ENCODE data around the gene IMMP2L.
A peak's percentile ranks its signal among the peaks of the same experiment; 100 is the strongest.
"Not testable (repeated sequence)": the region's sequence is repeated elsewhere in the genome, so short reads cannot be mapped to it uniquely, and the experiment has no call there.

Gene IMMP2L

GRCh38 chr7:111256391-111256790 is 305.9 kb downstream of the IMMP2L start:
- DNase-seq: no peak

GRCh38 chr7:111255576-111255975 is 306.7 kb downstream of the IMMP2L start:
- DNase-seq: no peak

- DNase-seq: not testable (repeated sequence)
These were observed 310.9 kb downstream of the IMMP2L start for GRCh38 chr7:111251365-111251764.

GRCh38 chr7:111249807-111250206 is 312.5 kb downstream of the IMMP2L start:
- not testable (repeated sequence) for DNase-seq

GRCh38 chr7:111242141-111242755 is 320.0 kb downstream of the IMMP2L start:
- DNase-seq: no peak

GRCh38 chr7:111240371-111240770 is 321.9 kb downstream of the IMMP2L start:
- DNase-seq: no peak

GRCh38 chr7:111239437-111239836 is 322.9 kb downstream of the IMMP2L start:
- no peak for DNase-seq

GRCh38 chr7:111238886-111239285 is 323.4 kb downstream of the IMMP2L start:
- no peak for DNase-seq

GRCh38 chr7:111235709-111236108 is 326.6 kb downstream of the IMMP2L start:
- no peak for DNase-seq

GRCh38 chr7:111232249-111233084 is 329.8 kb downstream of the IMMP2L start:
- DNase-seq: peak; percentile 22 to 47

GRCh38 chr7:111229916-111230315 is 332.4 kb downstream of the IMMP2L start:
- DNase-seq: no peak

- DNase-seq: no peak
These were observed 333.0 kb downstream of the IMMP2L start for GRCh38 chr7:111229181-111229740.

GRCh38 chr7:111228437-111228836 is 333.9 kb downstream of the IMMP2L start:
- no peak for DNase-seq

- DNase-seq: peak in 1 of 2 experiments; percentile 1
These were observed 335.5 kb downstream of the IMMP2L start for GRCh38 chr7:111226800-111227199.

GRCh38 chr7:111224354-111225231 is 337.7 kb downstream of the IMMP2L start:
- DNase-seq: no peak

- peak in 1 of 2 experiments; percentile 4 for DNase-seq
These were observed 338.5 kb downstream of the IMMP2L start for GRCh38 chr7:111223802-111224253.

- no peak for DNase-seq
These were observed 346.7 kb downstream of the IMMP2L start for GRCh38 chr7:111215550-111215949.

GRCh38 chr7:111212857-111213523 is 349.3 kb downstream of the IMMP2L start:
- DNase-seq: no peak

GRCh38 chr7:111210996-111211395 is 351.3 kb downstream of the IMMP2L start:
- DNase-seq: no peak

GRCh38 chr7:111210043-111210442 is 352.2 kb downstream of the IMMP2L start:
- no peak for DNase-seq

GRCh38 chr7:111205251-111205650 is 357.0 kb downstream of the IMMP2L start:
- no peak for DNase-seq

- DNase-seq: no peak
These were observed 360.0 kb downstream of the IMMP2L start for GRCh38 chr7:111202321-111202720.
